GM21825 (cell line): Measurements from ENCODE around the gene ALDH1B1.

ENCODE experiments used
- ATAC-seq: cut with Tn5 transposase; IDR thresholded peaks from one replicate; pipeline ENCODE4 v1.9.1; 2021; ENCODE audit warnings: mild to moderate bottlenecking, moderate library complexity; ENCODE audit not compliant: unreplicated experiment

The ALDH1B1 gene

GRCh38 chr9:38437193-38437823, 44.8 kb downstream of the ALDH1B1 start:
- ATAC-seq = no peak

- ATAC-seq = no peak
Observed at GRCh38 chr9:38439291-38439915, 46.9 kb downstream of the ALDH1B1 start.

GRCh38 chr9:38439916-38440301, 47.4 kb downstream of the ALDH1B1 start:
- no peak for ATAC-seq

- ATAC-seq = no peak
Observed at GRCh38 chr9:38440516-38440915, 48.0 kb downstream of the ALDH1B1 start.

GRCh38 chr9:38441347-38442085, 49.0 kb downstream of the ALDH1B1 start:
- no peak for ATAC-seq

GRCh38 chr9:38442473-38443096, 50.1 kb downstream of the ALDH1B1 start:
- ATAC-seq = no peak

GRCh38 chr9:38443181-38443580, 50.7 kb downstream of the ALDH1B1 start:
- ATAC-seq = no peak

- no peak for ATAC-seq
Observed at GRCh38 chr9:38443597-38443996, 51.1 kb downstream of the ALDH1B1 start.

GRCh38 chr9:38445154-38446043, 52.9 kb downstream of the ALDH1B1 start:
- ATAC-seq = peak; percentile 95

- no peak for ATAC-seq
Observed at GRCh38 chr9:38447703-38448102, 55.2 kb downstream of the ALDH1B1 start.
